GM23338 (cell line): ENCODE results near the gene RIIAD1.

ENCODE experiments used
- CREB1 ChIP-seq: fragments of 250-450 bp; sonication (Bioruptor Pico); IDR thresholded peaks from 2 replicates; pipeline ENCODE4 v1.5.0; 2020; ENCODE audit warnings: low read depth, mild to moderate bottlenecking, moderate library complexity
- CTCF ChIP-seq, 2 experiments: fragments of 200-600 bp in 1 of 2; sonication (generic) in 1 of 2; conservative IDR thresholded peaks; 2 replicates each; pipeline versions ENCODE4 v1.5.1 to v1.6.1; 2016 to 2017; ENCODE audit warnings: antibody characterized with exemption in 2 of 2, low read depth in 2 of 2, mild to moderate bottlenecking in 2 of 2, moderate library complexity in 1 of 2
- EZH2 ChIP-seq: fragments of 200-600 bp; sonication (generic); IDR thresholded peaks from one replicate; pipeline ENCODE4 v1.8.0; 2017; ENCODE audit warnings: antibody characterized with exemption, mild to moderate bottlenecking, low read depth; ENCODE audit not compliant: unreplicated experiment
- EZH2phosphoT487 ChIP-seq: fragments of 200-600 bp; sonication (generic); IDR thresholded peaks from one replicate; pipeline ENCODE4 v1.8.1; 2018; ENCODE audit warnings: antibody characterized with exemption; ENCODE audit not compliant: unreplicated experiment
- POLR2AphosphoS5 ChIP-seq: IDR thresholded peaks from 2 replicates; pipeline ENCODE4 v1.6.1; 2016; ENCODE audit warnings: antibody characterized with exemption, low read depth
- REST ChIP-seq: IDR thresholded peaks from one replicate; pipeline ENCODE4 v1.6.1; 2018; ENCODE audit warnings: antibody characterized with exemption; ENCODE audit not compliant: unreplicated experiment
- STAT1 ChIP-seq: IDR thresholded peaks from one replicate; pipeline ENCODE4 v1.6.1; 2016; ENCODE audit warnings: antibody characterized with exemption; ENCODE audit not compliant: unreplicated experiment
- ZNF331 ChIP-seq: fragments of 250-450 bp; sonication (Bioruptor Pico); IDR thresholded peaks from 2 replicates; pipeline ENCODE4 v1.5.0; 2020; ENCODE audit warnings: low read depth, mild to moderate bottlenecking, moderate library complexity
- TF ChIP-seq, protein P1 (sequence below): IDR thresholded peaks from 2 replicates; pipeline ENCODE4 v1.6.1; 2016; ENCODE audit warnings: antibody characterized with exemption

DNA sequence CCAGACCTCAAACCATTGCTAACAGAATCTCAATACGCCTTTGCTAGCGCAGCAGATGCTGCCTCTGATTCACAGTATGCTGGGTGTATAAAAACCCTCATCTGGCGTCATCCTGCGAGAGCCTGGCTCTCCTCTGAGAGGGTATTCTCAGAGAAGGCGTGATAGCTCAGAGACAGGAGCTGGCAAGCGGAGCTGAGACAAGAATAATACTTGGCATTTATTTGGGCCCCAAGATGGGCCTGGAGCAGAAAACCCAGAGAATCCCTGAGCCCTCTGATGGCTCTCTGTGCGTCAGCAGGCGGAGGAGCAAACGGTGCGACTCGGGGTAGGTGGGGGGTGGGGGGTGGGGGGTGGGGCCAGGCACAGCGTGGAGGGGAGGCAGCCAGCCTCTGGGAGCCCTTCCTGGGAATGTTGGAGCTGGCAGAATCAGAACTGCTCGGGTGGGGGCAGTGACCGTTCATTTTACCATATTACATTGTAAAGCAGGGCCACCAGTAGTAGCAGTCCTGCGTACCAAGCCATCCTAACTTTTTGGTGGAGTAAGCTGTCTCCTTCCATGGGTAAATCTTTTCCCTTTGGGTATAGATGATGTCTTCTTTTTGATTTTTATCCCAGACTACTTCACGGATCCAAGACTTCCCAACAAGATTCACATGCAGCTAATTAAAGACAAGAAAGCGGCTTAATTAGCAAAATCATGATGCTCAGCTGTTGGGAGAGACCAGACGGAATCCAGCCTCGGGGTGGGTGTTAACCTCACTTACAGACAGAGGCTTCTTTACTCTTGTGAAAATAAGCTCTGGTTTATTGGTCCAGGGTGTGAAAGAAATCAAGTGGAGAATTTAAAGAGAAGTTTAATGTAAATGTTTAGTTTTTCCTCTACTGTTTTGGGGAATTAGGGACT, 7.1 kb downstream of the RIIAD1 start:
- TF ChIP-seq CTCF (conservative IDR thresholded peaks at IDR 0.05; ENCODE audit: low read depth in 2 of 2) (no peak), POLR2AphosphoS5 (no peak), EZH2phosphoT487 (no peak), EZH2 (no peak), REST (no peak), ZNF331 (no peak), STAT1 (no peak), CREB1 (CRISPR knock-in tag) (no peak)
- TF ChIP-seq, protein P1, sequence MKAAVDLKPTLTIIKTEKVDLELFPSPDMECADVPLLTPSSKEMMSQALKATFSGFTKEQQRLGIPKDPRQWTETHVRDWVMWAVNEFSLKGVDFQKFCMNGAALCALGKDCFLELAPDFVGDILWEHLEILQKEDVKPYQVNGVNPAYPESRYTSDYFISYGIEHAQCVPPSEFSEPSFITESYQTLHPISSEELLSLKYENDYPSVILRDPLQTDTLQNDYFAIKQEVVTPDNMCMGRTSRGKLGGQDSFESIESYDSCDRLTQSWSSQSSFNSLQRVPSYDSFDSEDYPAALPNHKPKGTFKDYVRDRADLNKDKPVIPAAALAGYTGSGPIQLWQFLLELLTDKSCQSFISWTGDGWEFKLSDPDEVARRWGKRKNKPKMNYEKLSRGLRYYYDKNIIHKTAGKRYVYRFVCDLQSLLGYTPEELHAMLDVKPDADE, result no peak
